IPS-20b (cell line): Measurements from ENCODE around the gene NCOA1.

Source experiments
- H3K27ac ChIP-seq: one replicate; pipeline ENCODE4 v1.5.1; 2013; ENCODE audit warnings: low read length
- H3K27me3 ChIP-seq: 2 replicates; pipeline ENCODE4 v1.6.1; 2013; ENCODE audit warnings: mild to moderate bottlenecking, low read length, inconsistent platforms; ENCODE audit not compliant: insufficient read depth
- H3K36me3 ChIP-seq: 2 replicates; pipeline ENCODE4 v1.6.1; 2013; ENCODE audit warnings: low read depth, mild to moderate bottlenecking, inconsistent platforms, low read length, moderate library complexity; ENCODE audit not compliant: insufficient read depth
- H3K4me1 ChIP-seq: 2 replicates; pipeline ENCODE4 v1.6.1; 2013; ENCODE audit warnings: mild to moderate bottlenecking, control low read depth, inconsistent platforms, low read length, moderate library complexity; ENCODE audit not compliant: insufficient read depth
- H3K4me3 ChIP-seq: 2 replicates; pipeline ENCODE4 v1.5.1; 2013; ENCODE audit warnings: mild to moderate bottlenecking, low read length, inconsistent platforms
- H3K9ac ChIP-seq: 2 replicates; pipeline ENCODE4 v1.6.1; 2013; ENCODE audit warnings: low read depth, mild to moderate bottlenecking, inconsistent platforms, low read length, moderate library complexity
- H3K9me3 ChIP-seq: 2 replicates; pipeline ENCODE4 v1.6.1; 2013; ENCODE audit warnings: mild to moderate bottlenecking, low read depth, low read length, inconsistent platforms; ENCODE audit not compliant: insufficient read depth

NCOA1 gene

GRCh38 chr2:24623535-24623934, 132.5 kb downstream of the NCOA1 start:
- Histone ChIP-seq H3K9me3 (no peaks in the 10 kb centered on the region), H3K36me3 (no peaks in the 10 kb centered on the region), H3K4me3 (no peak overlapping the region), H3K27me3 (no peaks in the 10 kb centered on the region), H3K4me1 (peaks cover 5% of the 10 kb centered on the region), H3K27ac (no peak overlapping the region), H3K9ac (no peak overlapping the region)

GRCh38 chr2:24625728-24626127, 134.7 kb downstream of the NCOA1 start:
- no peaks in the 10 kb centered on the region for H3K27me3 ChIP-seq
- peaks cover 4% of the 10 kb centered on the region for H3K4me1 ChIP-seq
- no peak overlapping the region for H3K9ac ChIP-seq
- H3K36me3 ChIP-seq: no peaks in the 10 kb centered on the region
- no peaks in the 10 kb centered on the region for H3K9me3 ChIP-seq
- H3K27ac ChIP-seq: no peak overlapping the region
- H3K4me3 ChIP-seq: no peak overlapping the region

- H3K27ac ChIP-seq: no peak overlapping the region
- no peak overlapping the region for H3K4me3 ChIP-seq
- peaks cover under 1% of the 10 kb centered on the region for H3K4me1 ChIP-seq
- H3K27me3 ChIP-seq: no peaks in the 10 kb centered on the region
- H3K36me3 ChIP-seq: no peaks in the 10 kb centered on the region
- H3K9me3 ChIP-seq: no peaks in the 10 kb centered on the region
- H3K9ac ChIP-seq: no peak overlapping the region
Measured at GRCh38 chr2:24626131-24626530, 135.1 kb downstream of the NCOA1 start.

DNA sequence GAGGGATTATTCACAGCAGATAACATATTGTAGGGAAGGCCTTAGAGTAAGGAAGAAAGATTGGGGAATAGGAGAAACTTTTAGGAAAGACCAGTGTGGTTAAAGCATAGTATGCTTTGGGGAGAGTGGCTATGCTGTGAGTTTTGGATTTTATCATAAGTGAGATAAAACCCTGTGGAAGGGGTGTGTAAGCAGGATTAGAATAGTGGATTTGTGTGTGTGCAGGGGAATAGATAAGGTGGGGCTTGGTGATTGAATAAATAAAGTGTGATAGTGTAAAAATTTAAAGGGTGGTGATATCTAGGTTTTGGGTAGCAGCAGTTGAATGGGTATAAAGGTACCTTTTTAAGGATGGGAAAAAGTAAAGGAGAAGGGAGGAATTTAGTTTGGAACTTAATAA, 137.7 kb downstream of the NCOA1 start:
- no peaks in the 10 kb centered on the region for H3K27me3 ChIP-seq
- no peak overlapping the region for H3K27ac ChIP-seq
- H3K4me3 ChIP-seq: no peak overlapping the region
- H3K36me3 ChIP-seq: no peaks in the 10 kb centered on the region
- no peak overlapping the region for H3K9ac ChIP-seq
- no peaks in the 10 kb centered on the region for H3K9me3 ChIP-seq
- no peaks in the 10 kb centered on the region for H3K4me1 ChIP-seq

DNA sequence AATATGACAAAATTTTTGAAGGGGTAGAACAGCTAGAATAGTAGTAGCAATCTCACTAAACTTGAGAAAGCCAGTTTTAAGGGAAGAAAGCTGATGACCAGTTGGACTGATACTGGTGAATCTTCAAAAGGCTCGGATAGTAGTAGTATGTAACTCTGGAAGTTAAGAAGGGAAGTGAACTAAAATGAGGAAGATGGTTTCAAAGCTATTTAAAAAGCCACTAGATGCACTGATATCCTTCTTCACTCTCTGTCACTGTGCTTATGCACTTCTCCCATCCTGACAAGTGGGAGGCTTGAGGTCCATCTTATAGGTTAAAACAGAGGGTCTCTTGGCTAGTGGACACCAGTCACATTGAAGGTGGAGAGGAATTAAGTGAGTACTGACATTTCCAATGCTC, 141.1 kb downstream of the NCOA1 start:
- Histone ChIP-seq H3K36me3 (no peaks in the 10 kb centered on the region), H3K4me3 (no peak overlapping the region), H3K9ac (no peak overlapping the region), H3K27ac (no peak overlapping the region), H3K27me3 (no peaks in the 10 kb centered on the region), H3K9me3 (no peaks in the 10 kb centered on the region), H3K4me1 (no peaks in the 10 kb centered on the region)

DNA sequence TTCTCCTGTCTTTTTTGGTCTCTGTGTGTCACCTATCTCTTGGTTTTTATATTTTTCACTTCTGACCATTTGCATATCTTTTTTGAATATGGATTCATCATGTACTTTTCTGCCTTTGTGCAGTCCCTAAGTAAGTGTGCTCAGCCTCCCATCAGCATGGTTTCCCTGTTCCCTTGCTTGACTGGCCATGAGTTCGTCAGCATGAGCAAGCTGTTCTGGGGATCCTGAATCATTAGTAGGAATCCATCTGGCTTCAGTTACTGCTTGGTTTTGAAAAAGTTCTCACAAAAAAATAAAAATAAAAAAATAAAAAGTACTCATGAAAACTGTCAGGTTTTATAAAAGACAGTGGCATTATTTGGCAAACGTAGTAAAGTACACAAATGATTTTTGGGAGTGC, 144.1 kb downstream of the NCOA1 start:
- no peaks in the 10 kb centered on the region for H3K4me1 ChIP-seq
- H3K4me3 ChIP-seq: no peak overlapping the region
- no peak overlapping the region for H3K9ac ChIP-seq
- H3K9me3 ChIP-seq: no peaks in the 10 kb centered on the region
- H3K27me3 ChIP-seq: no peaks in the 10 kb centered on the region
- H3K36me3 ChIP-seq: no peaks in the 10 kb centered on the region
- no peak overlapping the region for H3K27ac ChIP-seq

GRCh38 chr2:24638568-24638967, 147.5 kb downstream of the NCOA1 start:
- H3K9ac ChIP-seq: no peak overlapping the region
- H3K4me3 ChIP-seq: no peak overlapping the region
- H3K27me3 ChIP-seq: no peaks in the 10 kb centered on the region
- no peaks in the 10 kb centered on the region for H3K36me3 ChIP-seq
- no peaks in the 10 kb centered on the region for H3K4me1 ChIP-seq
- no peak overlapping the region for H3K27ac ChIP-seq
- H3K9me3 ChIP-seq: no peaks in the 10 kb centered on the region

DNA sequence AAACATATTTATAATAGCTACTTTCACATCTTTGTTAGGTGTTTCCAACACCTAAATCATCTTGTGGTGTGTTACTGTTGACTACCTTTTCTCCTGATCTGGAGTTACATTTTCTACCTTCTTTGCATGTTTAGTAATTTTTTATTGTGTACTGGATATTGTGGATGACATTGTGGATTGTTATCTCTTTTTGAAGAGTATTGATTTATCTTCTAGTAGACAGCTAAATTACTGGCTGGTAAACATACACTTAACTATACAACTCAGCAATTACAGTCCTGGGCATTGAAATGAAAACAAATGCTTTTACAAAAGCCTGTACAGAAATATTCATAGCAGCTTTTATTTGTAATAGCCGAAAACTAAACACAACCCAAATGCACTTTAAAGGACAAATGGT, 151.3 kb downstream of the NCOA1 start:
- Histone ChIP-seq H3K27ac (no peak overlapping the region), H3K4me3 (no peak overlapping the region)

DNA sequence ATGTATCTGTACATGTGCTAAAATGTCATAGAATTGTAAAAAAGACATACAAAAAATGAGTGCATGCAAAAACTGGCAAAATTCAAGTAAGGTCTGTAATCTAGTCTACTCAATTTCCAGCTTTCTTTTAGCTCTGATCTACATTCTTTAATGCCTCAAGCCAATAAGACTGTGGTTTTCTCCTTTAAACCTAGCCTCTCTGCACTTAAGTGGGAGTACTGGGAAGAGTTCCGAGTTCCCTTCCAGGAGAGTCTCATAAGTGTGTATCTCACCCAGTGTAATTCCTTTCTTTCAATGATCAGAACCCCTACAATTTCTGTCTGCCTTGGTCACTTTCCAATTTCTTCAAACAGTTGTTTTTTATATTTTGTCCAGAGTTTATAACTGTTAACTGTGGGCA, 152.0 kb downstream of the NCOA1 start:
- H3K27ac ChIP-seq: no peak overlapping the region
- H3K9me3 ChIP-seq: no peaks in the 10 kb centered on the region
- H3K9ac ChIP-seq: no peak overlapping the region
- H3K36me3 ChIP-seq: no peaks in the 10 kb centered on the region
- no peaks in the 10 kb centered on the region for H3K4me1 ChIP-seq
- no peaks in the 10 kb centered on the region for H3K27me3 ChIP-seq
- no peak overlapping the region for H3K4me3 ChIP-seq

More for the DNA sequence above, 151.3 kb downstream of the NCOA1 start:
- no peaks in the 10 kb centered on the region for H3K27me3 ChIP-seq
- H3K36me3 ChIP-seq: no peaks in the 10 kb centered on the region
- no peaks in the 10 kb centered on the region for H3K9me3 ChIP-seq
- no peaks in the 10 kb centered on the region for H3K4me1 ChIP-seq
- H3K9ac ChIP-seq: no peak overlapping the region

DNA sequence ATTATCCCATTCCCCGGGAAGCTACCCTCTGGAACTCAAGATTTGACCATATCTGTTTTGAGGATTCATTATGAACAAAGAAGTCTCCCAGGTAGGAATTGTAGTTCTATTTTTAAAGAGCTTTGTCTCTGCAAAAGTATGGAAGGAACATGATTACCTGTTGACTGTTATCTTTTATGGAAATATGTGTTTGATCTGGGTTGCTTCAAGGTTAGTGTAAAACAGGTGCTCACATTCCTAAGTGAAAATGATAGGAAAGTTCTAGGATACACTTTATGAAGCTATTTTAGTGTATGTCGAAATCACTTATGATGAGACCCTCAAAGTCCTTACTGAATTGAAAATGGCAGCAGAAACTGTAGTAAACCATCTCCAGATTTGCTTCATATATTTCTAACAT, 153.0 kb downstream of the NCOA1 start:
- H3K4me3 ChIP-seq: no peak overlapping the region
- no peaks in the 10 kb centered on the region for H3K36me3 ChIP-seq
- H3K4me1 ChIP-seq: no peaks in the 10 kb centered on the region
- H3K27ac ChIP-seq: no peak overlapping the region
- no peak overlapping the region for H3K9ac ChIP-seq
- H3K9me3 ChIP-seq: no peaks in the 10 kb centered on the region
- no peaks in the 10 kb centered on the region for H3K27me3 ChIP-seq

DNA sequence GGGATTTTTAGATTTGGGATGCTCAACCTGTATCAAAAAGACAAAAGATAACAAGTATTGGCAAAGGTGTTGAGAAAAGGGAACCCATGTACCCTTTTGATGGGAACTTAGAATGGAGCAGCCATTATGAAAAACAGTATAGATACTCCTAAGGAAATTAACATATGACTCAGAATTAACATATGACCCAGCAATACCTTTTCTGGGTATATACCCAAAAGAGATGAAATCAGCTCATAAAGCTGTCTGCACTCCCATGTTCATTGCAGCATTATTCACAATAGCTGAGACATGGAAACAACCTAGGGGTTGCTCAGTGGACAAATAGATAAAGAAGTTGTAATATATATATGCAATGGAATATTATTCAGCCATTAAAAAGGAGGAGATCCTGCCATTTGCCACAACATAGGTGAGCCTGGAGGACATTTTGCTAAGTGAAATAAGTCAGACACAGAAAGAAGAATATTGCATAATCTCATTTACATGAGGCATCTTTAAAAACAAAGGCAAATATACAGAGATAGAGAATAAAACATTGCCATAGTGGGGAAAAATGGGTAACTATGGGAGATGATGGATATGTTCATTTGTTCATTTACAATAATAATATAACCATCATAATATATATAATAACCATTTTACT, 160.1 kb downstream of the NCOA1 start:
- no peaks in the 10 kb centered on the region for H3K27me3 ChIP-seq
- no peak overlapping the region for H3K9ac ChIP-seq
- no peak overlapping the region for H3K27ac ChIP-seq
- no peaks in the 10 kb centered on the region for H3K36me3 ChIP-seq
- H3K4me1 ChIP-seq: peaks cover 7% of the 10 kb centered on the region; the same call in 1 of the 2 replicates
- no peaks in the 10 kb centered on the region for H3K9me3 ChIP-seq
- H3K4me3 ChIP-seq: no peak overlapping the region

DNA sequence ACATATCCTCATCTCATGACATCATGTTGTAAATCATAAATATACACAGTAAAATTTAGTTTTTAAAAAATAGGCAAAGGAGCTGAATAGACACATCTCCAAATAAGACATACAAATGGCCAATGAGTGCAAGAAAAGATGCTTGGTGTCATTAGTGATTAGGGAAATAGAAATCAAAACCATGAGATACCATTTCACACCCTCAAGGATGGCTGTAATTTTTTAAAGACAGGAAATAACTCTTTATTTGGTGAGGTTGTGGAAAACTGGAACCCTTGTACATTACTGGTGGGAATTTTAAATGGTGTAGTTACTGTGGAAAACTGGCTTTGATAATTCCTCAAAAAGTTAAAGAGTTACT, 160.6 kb downstream of the NCOA1 start:
- no peaks in the 10 kb centered on the region for H3K9me3 ChIP-seq
- H3K9ac ChIP-seq: no peak overlapping the region
- H3K4me3 ChIP-seq: no peak overlapping the region
- no peaks in the 10 kb centered on the region for H3K36me3 ChIP-seq
- H3K27me3 ChIP-seq: no peaks in the 10 kb centered on the region
- no peak overlapping the region for H3K27ac ChIP-seq
- peaks cover 7% of the 10 kb centered on the region; the same call in 1 of the 2 replicates for H3K4me1 ChIP-seq
